Inflammatory macrophage (primary cell): ENCODE data around the gene HPD.

Source experiments
- DNase-seq, 2 donors: peaks; one replicate each; pipeline ENCODE4 v3.0.0-alpha.2; 2020 to 2022

The HPD gene

DNA sequence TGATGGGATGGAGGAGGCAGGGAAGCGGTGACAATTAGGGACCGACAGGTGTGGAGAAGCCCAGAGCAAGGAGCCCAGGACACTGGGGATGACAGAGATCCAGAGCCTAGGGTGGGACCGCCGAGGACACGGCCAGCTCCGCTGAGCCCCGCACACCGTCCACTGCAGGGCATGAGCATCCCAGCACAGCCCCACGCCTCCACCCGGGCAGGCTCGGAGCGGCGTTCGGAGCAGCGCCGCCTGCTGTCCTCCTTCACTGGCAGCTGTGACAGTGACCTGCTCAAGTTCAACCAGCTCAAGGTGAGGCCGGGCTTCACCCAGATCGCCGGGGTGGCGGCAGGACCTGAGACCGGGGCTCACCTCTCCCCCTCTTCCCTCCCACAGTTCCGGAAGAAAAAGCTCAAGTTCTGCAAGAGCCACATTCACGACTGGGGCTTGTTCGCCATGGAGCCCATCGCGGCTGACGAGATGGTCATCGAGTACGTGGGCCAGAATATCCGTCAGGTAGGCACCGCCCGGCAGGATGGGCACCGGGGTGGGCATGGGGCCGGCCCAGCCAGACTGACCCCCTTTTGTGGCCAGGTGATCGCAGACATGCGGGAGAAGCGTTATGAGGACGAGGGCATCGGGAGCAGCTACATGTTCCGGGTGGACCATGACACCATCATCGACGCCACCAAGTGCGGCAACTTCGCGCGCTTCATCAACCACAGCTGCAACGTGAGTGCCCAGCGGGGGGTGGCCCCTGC, 31.1 kb downstream of the HPD start:
- DNase-seq = no peak

DNA sequence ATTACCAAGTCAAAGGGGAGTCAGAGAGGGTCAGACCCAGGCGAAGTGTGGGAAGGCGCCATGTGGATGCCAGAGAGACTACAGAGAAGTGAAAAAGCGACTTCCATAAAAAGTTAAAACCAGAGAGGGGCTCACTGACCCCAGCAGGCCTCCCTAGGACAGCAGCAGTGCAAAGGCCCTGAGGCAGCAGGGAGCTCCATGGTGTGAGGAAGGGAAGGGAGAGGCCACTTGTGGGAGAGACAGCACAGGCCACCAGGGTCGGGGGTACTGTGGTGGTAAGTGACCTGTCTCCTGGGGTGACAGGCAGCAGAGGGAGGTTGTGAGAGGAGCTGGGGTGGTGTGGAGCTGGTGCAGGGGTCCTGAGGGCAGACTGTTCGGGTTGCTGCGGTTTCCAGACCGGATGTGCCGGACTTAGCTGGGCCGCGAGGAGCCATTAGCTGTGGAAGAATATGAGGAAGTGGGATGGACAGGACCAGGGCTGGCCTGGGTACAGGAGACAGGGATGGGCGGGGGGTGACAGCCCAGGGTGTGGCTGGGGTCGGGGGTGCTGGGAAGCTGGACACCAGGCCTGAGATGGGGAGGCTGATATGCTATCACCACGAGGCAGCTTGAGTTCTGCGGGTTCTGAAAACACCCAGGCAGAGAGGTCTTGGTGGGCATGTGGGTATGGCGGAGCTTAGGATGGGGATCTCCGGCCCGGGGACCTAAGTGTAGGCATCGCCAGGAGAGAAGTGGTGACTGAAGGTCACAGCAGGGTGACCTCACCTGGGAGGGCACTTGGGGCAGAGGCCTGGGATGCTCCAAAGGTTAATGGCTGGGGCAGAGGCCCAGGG, 32.1 kb downstream of the HPD start:
- DNase-seq = no peak

DNA sequence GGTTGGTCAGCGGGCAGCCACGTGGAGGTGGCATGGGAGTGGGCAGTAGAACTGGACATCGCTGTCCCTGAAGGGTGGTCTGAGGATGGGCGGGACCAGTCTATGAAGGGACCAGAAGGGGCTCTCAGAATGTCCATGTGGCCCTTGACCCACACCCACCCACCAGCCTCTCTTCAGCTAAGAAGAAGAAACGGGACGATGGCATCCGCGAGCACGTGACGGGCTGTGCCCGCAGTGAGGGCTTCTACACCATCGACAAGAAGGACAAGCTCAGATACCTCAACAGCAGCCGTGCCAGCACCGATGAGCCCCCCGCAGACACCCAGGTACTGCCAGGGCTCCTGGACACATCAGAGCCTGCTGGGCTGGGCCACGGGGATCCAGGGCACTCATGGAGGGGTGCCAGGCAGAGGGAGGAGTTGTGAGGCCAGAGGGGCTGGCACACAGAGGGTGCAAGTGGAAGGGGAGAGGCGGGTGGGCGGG, 33.6 kb downstream of the HPD start:
- no peak for DNase-seq

DNA sequence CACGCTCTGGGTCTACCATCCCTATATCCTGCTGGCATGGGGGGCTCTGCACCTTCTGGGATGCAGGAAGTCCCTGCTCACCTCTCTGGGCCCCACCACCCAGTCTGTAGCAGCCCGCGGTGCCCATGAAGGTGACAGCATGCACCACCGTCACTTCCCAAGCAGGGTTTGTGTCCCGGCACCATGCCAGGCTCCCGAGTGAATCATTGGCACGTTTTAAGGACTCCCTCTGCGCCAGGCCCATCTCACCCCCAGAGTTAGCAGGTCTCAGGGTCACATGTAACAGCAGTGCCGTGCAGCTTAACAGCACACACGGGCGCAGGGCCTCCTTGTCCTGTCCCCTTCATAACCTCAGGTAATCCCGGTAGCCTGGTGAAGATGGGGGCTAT, 34.9 kb downstream of the HPD start:
- no peak for DNase-seq

DNA sequence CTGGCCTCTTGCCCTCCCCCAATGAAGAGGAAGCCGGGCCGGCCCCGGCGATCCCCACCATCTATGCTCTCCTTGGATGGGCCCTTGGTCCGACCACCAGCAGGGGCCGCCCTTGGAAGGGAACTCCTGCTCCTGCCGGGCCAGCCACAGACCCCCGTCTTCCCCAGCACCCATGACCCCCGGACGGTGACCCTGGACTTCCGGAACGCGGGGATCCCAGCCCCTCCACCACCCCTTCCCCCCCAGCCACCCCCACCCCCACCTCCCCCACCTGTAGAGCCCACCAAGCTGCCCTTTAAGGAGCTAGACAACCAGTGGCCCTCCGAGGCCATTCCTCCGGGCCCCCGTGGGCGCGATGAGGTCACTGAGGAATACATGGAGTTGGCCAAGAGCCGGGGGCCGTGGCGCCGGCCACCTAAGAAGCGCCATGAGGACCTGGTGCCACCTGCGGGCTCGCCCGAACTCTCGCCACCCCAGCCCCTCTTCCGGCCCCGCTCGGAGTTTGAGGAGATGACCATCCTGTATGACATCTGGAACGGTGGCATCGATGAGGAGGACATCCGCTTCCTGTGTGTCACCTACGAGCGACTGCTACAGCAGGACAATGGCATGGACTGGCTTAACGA, 35.4 kb downstream of the HPD start:
- no peak for DNase-seq

DNA sequence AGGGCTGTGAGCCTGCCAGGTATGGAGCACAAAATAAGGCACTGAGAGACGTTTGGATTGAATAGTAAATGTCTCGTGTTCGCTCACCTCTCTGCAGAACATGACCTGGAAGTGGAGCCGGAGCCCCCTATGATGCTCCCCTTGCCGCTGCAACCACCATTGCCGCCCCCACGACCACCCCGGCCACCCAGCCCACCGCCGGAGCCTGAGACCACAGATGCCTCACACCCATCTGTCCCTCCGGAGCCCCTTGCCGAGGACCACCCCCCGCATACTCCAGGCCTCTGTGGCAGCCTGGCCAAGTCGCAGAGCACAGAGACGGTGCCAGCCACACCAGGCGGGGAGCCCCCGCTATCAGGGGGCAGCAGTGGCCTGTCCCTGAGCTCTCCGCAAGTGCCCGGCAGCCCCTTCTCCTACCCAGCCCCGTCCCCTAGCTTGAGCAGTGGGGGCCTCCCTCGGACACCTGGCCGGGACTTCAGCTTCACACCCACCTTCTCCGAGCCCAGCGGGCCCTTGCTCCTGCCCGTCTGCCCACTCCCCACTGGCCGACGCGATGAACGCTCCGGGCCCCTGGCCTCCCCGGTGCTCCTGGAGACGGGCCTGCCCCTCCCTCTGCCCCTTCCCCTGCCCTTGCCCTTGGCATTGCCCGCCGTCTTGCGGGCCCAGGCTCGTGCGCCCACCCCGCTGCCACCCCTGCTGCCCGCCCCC, 36.1 kb downstream of the HPD start:
- DNase-seq = no peak

DNA sequence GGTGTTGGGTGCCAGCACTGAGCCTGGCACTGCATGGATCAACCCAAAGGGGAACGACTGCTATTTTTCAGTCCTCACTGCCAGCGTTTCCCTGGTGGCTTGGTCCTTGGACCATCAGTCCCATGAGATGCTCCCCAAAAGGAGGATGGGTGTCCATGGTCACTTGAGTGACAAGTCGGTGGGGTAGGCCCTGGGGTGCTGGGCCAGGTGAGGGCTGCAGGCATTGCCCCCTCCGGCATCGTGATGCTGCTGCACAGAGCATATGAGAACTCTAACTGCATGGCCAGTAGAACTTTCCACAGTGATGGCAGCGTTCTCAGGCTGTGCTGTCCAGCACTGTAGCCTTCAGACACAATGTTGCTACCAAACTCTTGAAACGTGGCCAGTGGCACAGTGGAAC, 38.6 kb downstream of the HPD start:
- DNase-seq = no peak

DNA sequence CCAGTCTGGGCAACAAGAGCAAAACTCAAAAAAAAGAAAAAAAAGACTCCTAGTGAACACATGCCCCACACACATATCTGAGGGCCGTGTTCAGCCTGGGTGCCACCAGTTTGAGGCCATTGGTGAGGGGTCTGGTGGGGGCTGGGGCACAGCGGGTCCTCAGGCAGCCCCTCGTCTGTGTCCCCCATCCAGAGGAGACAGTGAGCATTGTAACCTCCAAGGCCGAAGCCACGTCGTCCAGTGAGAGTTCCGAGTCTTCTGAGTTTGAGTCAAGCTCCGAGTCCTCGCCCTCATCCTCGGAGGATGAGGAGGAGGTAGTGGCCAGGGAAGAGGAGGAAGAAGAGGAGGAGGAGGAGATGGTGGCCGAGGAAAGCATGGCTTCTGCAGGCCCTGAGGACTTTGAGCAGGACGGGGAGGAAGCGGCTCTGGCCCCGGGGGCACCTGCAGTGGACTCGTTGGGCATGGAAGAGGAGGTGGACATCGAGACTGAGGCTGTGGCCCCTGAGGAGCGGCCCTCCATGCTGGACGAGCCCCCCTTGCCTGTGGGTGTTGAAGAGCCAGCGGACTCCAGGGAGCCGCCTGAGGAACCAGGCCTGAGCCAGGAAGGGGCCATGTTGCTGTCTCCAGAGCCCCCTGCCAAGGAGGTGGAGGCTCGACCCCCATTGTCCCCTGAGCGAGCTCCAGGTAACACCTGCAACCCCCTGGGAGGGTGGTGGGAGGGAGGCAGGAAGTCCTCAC, 39.3 kb downstream of the HPD start:
- DNase-seq = no peak

DNA sequence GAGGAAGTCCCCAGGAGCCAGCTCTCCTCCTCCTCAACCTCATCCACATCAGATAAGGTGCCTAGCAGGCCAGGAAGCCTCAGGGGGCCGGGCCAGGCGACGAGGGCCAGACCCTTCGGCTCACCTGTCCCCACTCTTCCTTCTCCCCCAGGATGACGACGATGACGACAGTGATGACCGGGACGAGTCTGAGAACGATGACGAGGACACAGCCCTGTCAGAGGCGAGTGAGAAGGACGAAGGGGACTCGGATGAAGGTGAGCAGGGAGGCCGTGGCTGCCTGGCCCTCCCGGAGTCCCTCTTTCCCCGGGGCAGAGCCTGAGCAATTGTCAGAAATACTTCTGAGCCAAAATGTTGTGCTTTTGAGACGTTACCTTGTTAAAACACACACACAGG, 41.0 kb downstream of the HPD start:
- DNase-seq = no peak

DNA sequence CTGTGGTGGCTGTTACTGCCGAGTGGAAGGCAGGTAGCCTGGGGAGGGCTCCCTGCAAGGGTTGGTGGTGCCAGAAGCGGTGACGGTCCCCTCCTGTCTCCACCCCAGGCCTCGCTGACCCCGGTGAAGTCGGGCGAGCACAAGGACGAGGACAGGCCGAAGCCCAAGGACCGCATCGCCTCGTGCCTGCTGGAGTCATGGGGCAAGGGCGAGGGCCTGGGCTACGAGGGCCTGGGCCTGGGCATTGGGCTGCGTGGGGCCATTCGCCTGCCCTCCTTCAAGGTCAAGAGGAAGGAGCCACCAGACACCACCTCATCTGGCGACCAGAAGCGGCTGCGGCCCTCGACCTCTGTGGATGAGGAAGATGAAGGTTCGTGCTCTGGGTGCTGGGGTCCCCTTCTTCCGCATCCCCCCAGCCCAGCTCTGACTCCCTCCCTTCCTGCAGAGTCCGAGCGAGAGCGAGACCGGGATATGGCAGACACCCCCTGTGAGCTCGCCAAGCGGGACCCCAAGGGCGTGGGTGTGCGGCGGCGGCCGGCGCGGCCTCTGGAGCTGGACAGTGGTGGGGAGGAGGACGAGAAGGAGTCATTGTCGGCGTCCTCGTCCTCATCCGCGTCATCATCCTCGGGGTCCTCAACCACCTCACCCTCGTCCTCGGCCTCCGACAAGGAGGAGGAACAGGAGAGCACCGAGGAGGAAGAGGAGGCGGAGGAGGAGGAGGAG, 41.6 kb downstream of the HPD start:
- no peak for DNase-seq

DNA sequence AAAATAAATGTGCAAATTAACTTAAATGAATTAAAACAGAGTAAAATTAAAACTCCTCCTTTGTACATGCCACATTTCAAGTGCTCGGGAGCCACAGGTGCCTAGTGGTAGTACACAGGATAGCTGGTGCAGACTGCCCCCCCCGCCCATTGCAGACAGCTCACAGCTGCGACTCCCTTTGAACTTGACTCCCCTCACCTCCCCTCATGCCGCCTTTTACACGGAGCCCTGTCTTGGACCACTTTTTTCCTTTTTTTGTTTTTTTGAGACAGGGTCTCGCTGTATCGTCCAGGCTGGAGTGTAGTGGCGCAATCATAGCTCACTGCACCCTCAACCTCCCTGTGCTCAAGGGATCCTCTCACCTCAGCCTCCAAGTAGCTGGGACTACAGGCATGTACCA, 43.4 kb downstream of the HPD start:
- DNase-seq = no peak

DNA sequence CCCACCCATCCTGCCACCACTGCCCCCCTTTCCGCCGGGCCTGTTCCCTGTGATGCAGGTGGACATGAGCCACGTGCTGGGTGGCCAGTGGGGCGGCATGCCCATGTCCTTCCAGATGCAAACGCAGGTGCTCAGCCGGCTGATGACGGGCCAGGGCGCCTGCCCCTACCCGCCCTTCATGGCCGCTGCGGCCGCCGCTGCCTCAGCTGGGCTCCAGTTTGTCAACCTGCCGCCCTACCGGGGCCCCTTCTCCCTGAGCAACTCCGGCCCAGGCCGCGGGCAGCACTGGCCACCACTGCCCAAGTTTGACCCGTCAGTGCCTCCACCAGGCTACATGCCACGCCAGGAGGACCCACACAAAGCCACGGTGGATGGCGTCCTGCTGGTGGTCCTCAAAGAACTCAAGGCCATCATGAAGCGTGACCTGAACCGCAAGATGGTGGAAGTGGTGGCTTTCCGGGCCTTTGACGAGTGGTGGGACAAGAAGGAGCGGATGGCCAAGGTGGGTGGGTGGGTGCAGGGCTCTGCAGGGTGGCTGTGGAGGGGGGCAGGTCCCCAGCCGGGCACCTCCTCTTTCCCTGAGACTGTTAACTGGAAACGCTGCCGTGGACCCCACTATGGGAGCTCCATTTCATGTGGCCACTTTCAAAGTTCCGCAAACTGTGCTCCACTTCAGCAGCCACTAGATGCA, 44.1 kb downstream of the HPD start:
- no peak for DNase-seq

DNA sequence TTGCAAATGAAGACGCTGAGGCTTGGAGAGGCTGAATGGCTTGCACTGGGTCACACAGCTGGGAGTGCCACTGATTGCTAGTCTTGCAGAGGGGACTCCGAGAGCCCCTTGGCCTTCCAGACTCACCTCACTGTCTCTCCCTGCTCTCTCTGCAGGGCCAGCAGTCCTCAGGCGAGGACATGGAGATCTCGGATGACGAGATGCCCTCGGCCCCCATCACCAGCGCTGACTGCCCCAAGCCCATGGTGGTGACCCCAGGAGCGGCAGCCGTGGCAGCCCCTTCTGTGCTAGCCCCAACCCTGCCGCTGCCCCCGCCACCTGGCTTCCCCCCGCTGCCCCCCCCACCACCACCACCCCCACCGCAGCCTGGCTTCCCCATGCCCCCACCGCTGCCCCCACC, 44.7 kb downstream of the HPD start:
- no peak for DNase-seq

DNA sequence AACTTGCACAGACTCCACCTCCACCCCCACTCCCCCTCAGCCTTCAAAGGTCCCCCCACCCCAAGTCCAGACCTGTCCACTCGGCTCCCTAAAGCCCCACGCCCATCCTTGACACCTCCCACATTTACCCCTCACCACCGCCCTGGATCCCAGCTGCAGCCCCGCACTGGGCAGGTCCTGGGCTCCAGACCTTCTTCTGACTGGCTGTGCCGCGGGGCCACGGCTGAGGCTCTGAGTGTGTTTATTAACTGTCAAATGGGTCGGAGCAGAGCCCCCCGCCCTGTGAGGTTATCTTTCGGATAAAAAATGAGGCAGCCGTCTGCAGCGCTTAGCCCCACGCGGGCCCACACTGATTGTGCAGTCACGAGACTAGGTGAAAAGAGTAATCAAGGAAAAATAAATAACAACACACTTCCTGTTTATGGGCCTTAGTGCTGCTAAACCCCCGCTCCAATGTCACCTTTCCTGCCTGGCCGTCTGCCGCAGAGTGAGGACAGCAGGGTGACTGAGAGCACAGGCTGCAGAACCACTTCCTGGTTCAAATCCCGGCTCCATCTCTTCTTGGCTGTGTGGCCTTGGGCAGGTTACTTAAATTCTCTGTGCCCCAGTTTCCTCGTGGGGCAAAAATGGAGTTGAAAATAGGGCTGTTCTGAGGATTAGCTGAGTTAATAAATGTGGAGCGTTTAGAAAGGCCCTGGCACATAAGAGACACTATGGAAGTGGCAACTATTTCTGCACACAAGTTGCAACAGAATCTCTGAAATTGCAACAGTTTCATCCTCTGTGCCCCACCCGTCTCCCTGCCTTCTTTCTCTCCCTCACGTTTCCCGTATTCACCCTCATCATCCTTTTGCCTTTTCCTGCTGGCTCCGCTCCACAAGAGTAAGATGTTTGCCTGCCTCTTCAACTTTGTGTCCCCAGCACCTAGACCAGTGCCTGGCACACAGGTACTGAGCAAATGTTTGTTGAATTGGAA, 45.5 kb downstream of the HPD start:
- peak; percentile 45 to 70 for DNase-seq

DNA sequence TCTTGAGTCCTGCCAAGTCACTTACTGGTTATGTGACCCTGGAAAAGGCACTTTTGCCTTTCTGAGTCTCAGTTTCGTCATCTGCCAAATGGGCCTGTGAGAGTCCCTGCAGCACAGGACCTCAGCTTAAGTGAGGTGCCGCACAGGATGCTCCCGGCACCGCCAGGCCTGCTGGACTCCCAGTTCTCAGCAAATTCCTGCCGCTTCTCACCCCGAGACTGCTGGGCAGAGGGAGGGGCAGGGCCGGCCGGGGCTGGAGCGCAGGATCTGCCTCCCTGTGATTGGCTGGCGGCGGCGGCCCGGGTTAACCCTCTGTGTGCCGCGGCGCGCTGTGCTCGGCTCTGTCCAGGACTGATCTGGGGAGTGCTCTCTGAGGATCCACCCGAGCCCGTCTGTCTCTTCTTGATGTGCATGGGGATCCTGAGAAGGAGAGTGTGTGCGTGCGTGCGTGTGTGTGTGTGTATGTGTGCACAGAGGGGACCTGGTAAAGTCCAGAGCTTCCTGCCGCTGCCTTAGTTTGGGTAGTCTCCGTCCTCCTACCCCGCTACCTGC, 46.3 kb downstream of the HPD start:
- DNase-seq = peak; percentile 56 to 72

DNA sequence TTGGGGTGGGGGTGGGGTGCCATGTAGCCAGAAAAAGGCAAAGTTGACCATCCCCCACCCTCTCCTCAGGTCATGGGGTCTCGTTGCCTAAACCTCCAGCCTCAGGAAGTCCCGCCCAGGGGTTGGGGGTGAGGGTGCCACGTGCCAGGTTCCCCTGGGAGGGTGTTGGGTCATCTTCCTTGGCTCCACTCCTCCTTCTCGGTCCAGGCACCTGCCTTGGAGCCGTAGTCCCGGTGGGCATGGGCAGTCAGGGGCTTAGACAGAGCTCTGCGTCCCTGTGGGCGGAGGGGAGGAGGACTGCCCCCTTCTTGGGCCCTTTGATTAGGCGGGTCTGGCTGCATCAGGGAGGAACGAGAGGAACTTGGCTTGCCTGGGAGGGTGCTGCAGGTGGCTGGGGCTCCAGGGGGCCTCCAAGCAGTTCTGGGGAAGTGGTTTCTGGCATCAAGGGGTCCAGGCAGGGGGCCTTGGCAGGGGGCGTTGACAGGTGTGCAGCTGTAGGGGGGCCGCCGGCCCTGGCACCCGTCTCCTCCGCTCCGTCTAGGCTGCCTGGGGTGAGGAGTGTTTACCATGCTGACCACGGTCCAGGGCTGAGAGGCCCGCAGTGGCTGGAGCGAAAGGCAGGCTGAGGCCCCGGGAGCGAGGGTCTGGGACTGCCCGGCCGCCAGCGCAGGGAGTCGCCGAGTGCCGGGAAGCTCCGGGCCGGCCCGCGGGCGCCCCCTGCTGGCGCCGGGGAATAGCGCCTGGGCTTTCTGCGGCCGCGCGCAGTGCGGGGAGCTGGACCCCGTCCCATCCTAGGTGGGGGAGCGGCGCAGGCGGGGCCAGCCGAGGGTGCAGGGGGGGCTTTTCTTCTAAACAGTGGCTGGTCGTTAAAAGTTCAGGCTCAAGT, 47.0 kb downstream of the HPD start:
- peak; percentile 61 to 70 for DNase-seq

DNA sequence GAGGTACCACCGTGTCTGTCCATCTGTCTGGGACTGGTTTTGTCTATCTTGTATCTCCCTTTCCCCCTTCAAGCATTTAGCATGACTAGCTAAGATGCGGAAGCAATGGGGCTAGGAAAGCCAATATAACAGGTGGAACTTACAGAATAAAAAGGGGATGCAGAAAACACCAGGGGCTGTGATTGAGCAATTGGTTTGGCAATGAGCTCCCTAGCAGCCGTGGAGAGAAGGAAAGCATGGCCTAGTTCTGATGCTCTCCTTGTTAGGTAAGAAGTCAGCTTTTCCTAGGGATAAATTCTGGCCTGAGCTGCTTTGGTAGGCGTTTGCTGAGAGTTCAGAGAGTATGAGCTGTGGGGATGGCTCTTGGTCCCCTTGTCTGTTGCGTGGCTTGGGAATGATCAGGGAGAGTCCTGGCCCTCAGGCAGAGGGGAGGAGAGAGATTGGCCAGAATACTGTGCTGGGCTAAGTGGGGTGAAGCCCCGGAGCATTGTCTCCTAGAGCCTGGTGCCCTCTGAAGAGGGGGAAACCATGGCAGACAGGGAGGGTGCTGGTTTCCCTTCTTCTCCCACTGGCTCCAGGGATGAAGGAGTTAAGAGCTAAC, 47.7 kb downstream of the HPD start:
- no peak for DNase-seq
